Gastroesophageal sphincter (tissue), 4 donors: Measurements from ENCODE around the gene GPR39. TPM values are rescaled to one million over a fixed set of nuclear protein-coding genes. Genes with fewer than 3 reads are reported as not detected.

Source experiments
- ATAC-seq: fragments of 150-250 bp; one replicate; pipeline ENCODE4 v1.9.1; 2016; ENCODE audit warnings: mild to moderate bottlenecking, moderate library complexity
- H3K27ac ChIP-seq, 4 donors: fragments of 200-600 bp; sonication (generic) in 3 of 4; 1 replicate in 3 of 4; 2 replicates in 1 of 4; pipeline ENCODE4 v1.5.1; 2016 to 2019
- H3K27me3 ChIP-seq: fragments of 200-600 bp; sonication (generic); one replicate; pipeline ENCODE4 v1.5.1; 2019
- H3K36me3 ChIP-seq, 2 donors: fragments of 200-600 bp; sonication (generic); one replicate each; pipeline ENCODE4 v1.5.1; 2019; ENCODE audit warnings: control low read depth in 1 of 2
- H3K4me1 ChIP-seq, 3 donors: fragments of 200-600 bp; sonication (generic); 1 replicate in 2 of 3; 2 replicates in 1 of 3; pipeline ENCODE4 v1.5.1; 2016 to 2019; ENCODE audit warnings: control low read depth in 2 of 3
- H3K4me3 ChIP-seq, 2 donors: fragments of 200-600 bp; sonication (generic); one replicate each; pipeline ENCODE4 v1.5.1; 2019; ENCODE audit warnings: mild to moderate bottlenecking in 1 of 2, moderate library complexity in 1 of 2
- H3K9me3 ChIP-seq, 3 donors: fragments of 200-600 bp; sonication (generic); one replicate each; pipeline ENCODE4 v1.5.1; 2017 to 2019; ENCODE audit warnings: control low read depth in 2 of 3
- EP300 ChIP-seq: sonication (generic); formaldehyde crosslinking; IDR thresholded peaks from one replicate; pipeline ENCODE4 v1.6.1; 2017; ENCODE audit warnings: antibody characterized with exemption, mild to moderate bottlenecking
- POLR2A ChIP-seq, 2 donors: fragments of 450-650 bp; IDR thresholded peaks; one replicate each; pipeline ENCODE4 v1.6.1; 2017; ENCODE audit warnings: antibody characterized with exemption in 2 of 2, mild to moderate bottlenecking in 2 of 2, moderate library complexity in 1 of 2
- POLR2AphosphoS5 ChIP-seq: sonication (generic); formaldehyde crosslinking; IDR thresholded peaks from one replicate; pipeline ENCODE4 v1.6.1; 2017; ENCODE audit warnings: antibody characterized with exemption
- WGBS, 2 donors: methylation state at CpG; one replicate each; pipeline ENCODE4 v1.1.5; 2018; ENCODE audit warnings: low coverage in 1 of 2; 5-methylcytosine and 5-hydroxymethylcytosine counted together
- total RNA-seq, 4 donors: library from RNA; depleted of rRNA; stranded (reverse); fragments of >200 nt; gene quantifications; one replicate each; pipeline ENCODE4 v1.1.0, GENCODE V29; 2016
- TF ChIP-seq, protein P1 (sequence below), 4 experiments: fragments of 200-600 bp in 2 of 4; fragments of 450-650 bp in 2 of 4; sonication (generic) in 1 of 4; IDR thresholded peaks; one replicate each; pipeline ENCODE4 v1.5.1; 2017 to 2019; ENCODE audit warnings: antibody characterized with exemption in 4 of 4, mild to moderate bottlenecking in 2 of 4, moderate library complexity in 2 of 4

The GPR39 gene
- total RNA-seq, 4 donors from 2014 or later, result 0.46 to 2.6 (median 0.69) TPM; not detected in 1

DNA sequence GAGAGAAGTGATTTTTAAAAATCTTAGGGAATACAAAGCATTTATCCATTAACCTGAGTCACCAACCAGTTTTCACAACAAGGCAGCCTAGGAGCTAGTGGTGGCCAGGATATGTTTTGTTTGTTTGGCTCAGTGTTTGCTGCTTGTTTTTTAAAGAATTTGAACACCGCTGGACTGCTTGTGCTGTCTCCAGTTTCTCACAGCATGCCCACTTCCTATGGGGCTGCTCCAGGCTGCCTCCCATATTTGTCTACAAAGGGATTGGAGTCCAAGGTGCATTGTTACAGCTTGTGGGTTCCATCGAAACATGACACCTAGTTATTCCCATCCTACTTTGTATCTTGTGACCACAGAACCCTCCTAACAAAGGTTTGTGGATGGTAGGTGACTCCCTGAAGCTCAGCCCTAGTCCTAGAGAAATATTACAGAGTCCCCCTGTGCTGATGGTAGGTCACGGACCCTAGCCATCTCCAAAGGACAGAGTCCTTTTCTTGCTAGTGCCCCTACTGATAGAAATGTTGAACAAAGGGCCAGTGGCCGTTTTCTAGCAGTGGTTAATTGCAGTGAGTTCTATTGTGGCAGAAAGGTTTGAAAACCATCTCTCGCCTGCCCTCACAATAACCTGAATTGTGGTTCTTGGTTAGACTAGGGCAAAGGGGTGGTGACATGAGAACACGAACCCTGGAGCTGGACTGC lies 23.2 kb downstream of the GPR39 start:
- WGBS, 2 donors, result 67 to 92% methylated on average over 1 to 2 of the region's 6 CpGs
- H3K4me3 ChIP-seq, result no peak overlapping the region
- H3K4me1 ChIP-seq, result no peaks in the 10 kb centered on the region
- no peak overlapping the region for H3K27ac ChIP-seq
- no peaks in the 10 kb centered on the region for H3K36me3 ChIP-seq
- TF ChIP-seq POLR2AphosphoS5, result no peak
- TF ChIP-seq POLR2A (IDR thresholded peaks at IDR 0.05), result no peak
- TF ChIP-seq EP300, result no peak
- TF ChIP-seq, protein P1, sequence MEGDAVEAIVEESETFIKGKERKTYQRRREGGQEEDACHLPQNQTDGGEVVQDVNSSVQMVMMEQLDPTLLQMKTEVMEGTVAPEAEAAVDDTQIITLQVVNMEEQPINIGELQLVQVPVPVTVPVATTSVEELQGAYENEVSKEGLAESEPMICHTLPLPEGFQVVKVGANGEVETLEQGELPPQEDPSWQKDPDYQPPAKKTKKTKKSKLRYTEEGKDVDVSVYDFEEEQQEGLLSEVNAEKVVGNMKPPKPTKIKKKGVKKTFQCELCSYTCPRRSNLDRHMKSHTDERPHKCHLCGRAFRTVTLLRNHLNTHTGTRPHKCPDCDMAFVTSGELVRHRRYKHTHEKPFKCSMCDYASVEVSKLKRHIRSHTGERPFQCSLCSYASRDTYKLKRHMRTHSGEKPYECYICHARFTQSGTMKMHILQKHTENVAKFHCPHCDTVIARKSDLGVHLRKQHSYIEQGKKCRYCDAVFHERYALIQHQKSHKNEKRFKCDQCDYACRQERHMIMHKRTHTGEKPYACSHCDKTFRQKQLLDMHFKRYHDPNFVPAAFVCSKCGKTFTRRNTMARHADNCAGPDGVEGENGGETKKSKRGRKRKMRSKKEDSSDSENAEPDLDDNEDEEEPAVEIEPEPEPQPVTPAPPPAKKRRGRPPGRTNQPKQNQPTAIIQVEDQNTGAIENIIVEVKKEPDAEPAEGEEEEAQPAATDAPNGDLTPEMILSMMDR (IDR thresholded peaks at IDR 0.05), result no peak
- no peaks in the 10 kb centered on the region for H3K9me3 ChIP-seq
- no peaks in the 10 kb centered on the region for H3K27me3 ChIP-seq
- no peak for ATAC-seq

DNA sequence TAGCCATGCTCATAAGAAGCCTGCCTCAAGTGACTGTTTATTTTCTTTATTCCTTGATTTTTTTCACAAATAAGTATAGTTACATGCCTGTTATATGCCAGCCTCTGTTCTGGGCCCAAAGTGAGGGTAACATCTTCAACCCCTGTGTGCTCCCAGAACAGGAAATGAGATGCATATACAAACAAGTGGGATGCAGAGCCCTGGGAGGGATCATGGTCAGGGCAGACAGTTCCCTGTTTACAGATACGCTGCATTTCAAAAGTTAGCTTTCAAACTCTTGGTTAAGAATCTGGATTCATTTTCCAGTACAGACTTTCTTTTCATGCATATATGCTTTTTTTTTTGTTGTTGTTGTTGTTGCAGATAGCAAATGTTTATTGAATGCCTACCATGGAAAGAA lies 24.4 kb downstream of the GPR39 start:
- Histone ChIP-seq H3K27me3 (no peaks in the 10 kb centered on the region), H3K27ac (no peak overlapping the region), H3K36me3 (no peaks in the 10 kb centered on the region), H3K4me1 (no peaks in the 10 kb centered on the region), H3K9me3 (no peaks in the 10 kb centered on the region), H3K4me3 (no peak overlapping the region)
- TF ChIP-seq EP300 (no peak), POLR2AphosphoS5 (no peak), POLR2A (IDR thresholded peaks at IDR 0.05) (no peak)
- TF ChIP-seq, protein P1 (IDR thresholded peaks at IDR 0.05), result no peak
- 79 to 83% methylated on average over 1 of the region's 1 CpG for WGBS, 2 donors
- no peak for ATAC-seq

DNA sequence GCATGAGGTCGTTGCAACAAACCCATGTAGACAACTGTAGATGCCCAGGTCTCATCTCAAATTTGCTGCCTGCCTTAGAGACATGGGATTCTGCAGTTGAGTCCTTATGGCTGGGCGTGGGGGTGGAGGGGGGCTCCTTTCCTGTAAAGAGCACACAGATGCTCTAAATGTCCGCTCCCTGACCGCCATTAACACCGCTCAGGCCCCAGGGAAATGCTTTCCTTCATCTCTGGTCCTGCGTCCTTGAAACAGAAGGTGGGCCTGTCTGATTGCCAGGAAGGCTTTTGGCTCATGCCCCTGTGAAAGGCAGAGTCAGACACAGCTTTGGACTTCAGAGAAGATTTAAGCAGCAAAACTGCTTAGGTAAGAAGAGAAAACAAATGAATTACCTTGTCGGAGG lies 25.7 kb downstream of the GPR39 start:
- H3K4me3 ChIP-seq, result no peak overlapping the region
- no peak for TF ChIP-seq POLR2A (IDR thresholded peaks at IDR 0.05)
- TF ChIP-seq, protein P1 (IDR thresholded peaks at IDR 0.05), result no peak
- TF ChIP-seq EP300, result no peak
- TF ChIP-seq POLR2AphosphoS5, result no peak
- no peaks in the 10 kb centered on the region for H3K9me3 ChIP-seq
- no peak for ATAC-seq
- H3K27me3 ChIP-seq, result no peaks in the 10 kb centered on the region
- no peaks in the 10 kb centered on the region for H3K36me3 ChIP-seq
- H3K4me1 ChIP-seq, result no peaks in the 10 kb centered on the region
- no peak overlapping the region for H3K27ac ChIP-seq
- 65 to 77% methylated on average over 3 to 6 of the region's 7 CpGs for WGBS, 2 donors

DNA sequence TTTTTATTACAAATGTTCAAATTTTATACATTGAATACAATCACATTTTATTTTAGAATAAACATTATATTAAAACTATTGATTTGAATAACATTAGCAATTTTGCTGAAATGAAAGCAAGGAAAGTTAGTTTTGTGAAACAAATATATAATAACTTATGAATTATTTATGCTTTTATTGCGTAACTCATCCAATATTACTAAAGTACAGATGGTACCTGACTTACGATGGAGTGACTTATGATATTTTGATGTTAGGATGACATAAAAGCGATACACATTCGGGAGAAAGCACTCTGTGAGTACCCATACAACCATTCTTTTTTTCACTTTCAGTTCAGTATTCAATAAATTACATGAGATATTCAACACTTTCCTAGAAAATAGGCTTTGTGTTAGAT lies 26.5 kb downstream of the GPR39 start:
- no peaks in the 10 kb centered on the region for H3K4me1 ChIP-seq
- H3K27ac ChIP-seq, result no peak overlapping the region
- 88 to 95% methylated on average over 4 of the region's 4 CpGs for WGBS, 2 donors
- no peak for TF ChIP-seq POLR2A (IDR thresholded peaks at IDR 0.05)
- no peak for TF ChIP-seq POLR2AphosphoS5
- TF ChIP-seq EP300, result no peak
- TF ChIP-seq, protein P1 (IDR thresholded peaks at IDR 0.05), result no peak
- no peaks in the 10 kb centered on the region for H3K36me3 ChIP-seq
- no peak overlapping the region for H3K4me3 ChIP-seq
- no peaks in the 10 kb centered on the region for H3K27me3 ChIP-seq
- H3K9me3 ChIP-seq, result no peaks in the 10 kb centered on the region
- ATAC-seq, result no peak

DNA sequence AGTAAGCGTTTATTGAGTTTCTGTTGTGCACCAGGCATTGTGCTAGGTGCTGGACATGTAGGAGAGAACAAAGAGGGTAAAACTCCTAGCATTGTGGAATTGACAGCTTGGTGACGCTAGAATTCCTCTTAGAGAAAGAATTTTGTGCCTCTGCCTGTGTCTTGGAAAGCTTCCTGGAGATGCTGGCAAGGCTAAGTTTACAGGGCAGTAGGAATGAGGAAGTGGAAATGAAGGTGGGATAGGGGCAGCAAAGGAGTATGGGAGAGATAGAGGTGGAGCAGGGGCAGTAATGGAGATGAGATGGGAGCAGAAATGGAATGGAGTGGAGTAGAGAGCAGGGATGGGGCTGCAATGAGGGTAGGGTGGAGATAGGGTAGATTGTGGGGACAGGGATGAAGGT lies 29.8 kb downstream of the GPR39 start:
- no peak for TF ChIP-seq POLR2AphosphoS5
- no peak for TF ChIP-seq EP300
- TF ChIP-seq, protein P1 (IDR thresholded peaks at IDR 0.05), result no peak
- TF ChIP-seq POLR2A (IDR thresholded peaks at IDR 0.05), result no peak
- H3K4me1 ChIP-seq, result no peaks in the 10 kb centered on the region
- no peak for ATAC-seq
- no peak overlapping the region for H3K4me3 ChIP-seq
- H3K36me3 ChIP-seq, result no peaks in the 10 kb centered on the region
- H3K27ac ChIP-seq, result no peak overlapping the region
- no peaks in the 10 kb centered on the region for H3K27me3 ChIP-seq
- no peaks in the 10 kb centered on the region for H3K9me3 ChIP-seq
- 71 to 93% methylated on average over 2 of the region's 2 CpGs for WGBS, 2 donors
